ENCODE measurements around the gene GIPC2.
"Not testable (repeated sequence)": the region's sequence is repeated elsewhere in the genome, so short reads cannot be mapped to it uniquely, and the experiment has no call there.

GIPC2 gene, protein sequence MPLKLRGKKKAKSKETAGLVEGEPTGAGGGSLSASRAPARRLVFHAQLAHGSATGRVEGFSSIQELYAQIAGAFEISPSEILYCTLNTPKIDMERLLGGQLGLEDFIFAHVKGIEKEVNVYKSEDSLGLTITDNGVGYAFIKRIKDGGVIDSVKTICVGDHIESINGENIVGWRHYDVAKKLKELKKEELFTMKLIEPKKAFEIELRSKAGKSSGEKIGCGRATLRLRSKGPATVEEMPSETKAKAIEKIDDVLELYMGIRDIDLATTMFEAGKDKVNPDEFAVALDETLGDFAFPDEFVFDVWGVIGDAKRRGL

DNA sequence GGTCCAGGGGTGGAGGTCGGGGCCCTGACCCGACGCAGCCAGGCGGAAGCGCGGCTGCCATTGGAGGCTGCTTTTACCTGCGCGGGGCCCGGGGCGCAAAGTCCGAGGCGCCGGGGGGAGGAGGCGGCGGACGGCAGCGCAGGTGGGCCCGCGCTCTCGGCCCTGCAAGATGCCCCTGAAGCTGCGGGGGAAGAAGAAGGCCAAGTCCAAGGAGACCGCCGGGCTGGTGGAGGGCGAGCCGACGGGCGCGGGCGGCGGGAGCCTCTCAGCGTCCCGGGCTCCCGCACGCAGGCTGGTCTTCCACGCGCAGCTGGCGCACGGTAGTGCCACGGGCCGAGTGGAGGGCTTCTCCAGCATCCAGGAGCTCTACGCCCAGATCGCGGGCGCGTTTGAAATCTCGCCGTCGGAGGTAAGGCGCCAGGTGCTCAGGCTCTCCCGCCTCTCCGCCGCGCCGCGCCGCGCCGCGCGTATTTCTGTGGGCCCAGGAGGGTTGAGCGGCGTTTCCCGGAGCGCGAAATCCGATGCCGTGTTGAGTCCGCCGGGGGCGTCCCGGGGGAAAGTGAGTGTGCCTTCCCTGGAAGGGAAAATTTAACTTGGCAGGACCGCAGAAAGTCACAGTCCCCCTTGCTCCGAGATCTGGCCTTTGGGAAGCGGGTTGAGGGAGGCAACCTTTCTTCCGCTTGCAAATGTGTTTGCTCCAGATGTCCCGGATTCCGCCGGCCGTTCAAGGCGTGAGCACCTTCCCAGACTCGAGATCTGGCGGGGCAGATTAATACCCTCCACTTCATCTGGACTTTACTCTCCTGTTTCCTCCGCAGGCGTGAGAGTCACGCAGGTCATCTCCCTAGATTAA lies at the start of gene GIPC2:
GIPC2 (plus strand) TSS at position 41 of the 853 bp plus-strand sequence; CDS start at position 170, 129 bp downstream.
- DNase-seq (ENCODE audit: low read depth), result peak; percentile 34

DNA sequence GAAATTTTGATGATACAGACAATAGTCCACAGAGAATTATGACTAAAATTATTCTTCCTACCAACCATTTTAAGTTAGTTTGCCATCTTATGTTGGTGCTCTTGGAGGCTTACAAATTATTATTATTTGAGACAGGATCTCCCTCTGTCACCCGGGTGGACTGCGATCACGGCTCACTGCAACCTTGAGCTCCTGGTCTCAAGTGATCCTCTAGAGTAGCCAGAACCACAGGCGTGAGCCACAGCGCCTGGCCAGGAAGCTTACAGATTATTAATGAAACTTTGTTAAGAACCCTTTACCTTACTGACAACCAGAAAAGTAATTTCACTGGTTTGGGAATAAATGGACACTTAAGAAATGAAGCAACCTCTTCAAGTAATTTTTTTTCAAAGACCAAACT lies 49.0 kb upstream of the GIPC2 start:
- DNase-seq (ENCODE audit: low read depth), result no peak

DNA sequence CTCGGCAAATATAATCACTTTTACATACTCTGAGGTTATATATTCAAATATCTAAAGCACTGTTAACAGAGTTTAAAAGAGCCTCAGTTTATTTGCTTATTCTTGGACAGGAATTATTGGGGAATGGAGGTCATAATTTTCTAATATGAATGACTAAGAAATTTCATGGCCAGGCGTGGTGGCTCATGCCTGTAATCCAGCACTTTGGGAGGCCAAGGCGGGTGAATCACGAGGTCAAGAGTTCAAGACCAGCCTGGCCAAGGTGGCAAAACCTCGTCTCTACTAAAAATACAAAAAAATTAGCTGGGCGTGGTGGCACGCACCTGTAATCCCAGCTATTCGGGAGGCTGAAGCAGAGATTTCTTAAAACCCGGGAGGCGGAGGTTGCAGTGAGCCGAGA lies 45.2 kb upstream of the GIPC2 start:
- DNase-seq (ENCODE audit: low read depth), result not testable (repeated sequence)

DNA sequence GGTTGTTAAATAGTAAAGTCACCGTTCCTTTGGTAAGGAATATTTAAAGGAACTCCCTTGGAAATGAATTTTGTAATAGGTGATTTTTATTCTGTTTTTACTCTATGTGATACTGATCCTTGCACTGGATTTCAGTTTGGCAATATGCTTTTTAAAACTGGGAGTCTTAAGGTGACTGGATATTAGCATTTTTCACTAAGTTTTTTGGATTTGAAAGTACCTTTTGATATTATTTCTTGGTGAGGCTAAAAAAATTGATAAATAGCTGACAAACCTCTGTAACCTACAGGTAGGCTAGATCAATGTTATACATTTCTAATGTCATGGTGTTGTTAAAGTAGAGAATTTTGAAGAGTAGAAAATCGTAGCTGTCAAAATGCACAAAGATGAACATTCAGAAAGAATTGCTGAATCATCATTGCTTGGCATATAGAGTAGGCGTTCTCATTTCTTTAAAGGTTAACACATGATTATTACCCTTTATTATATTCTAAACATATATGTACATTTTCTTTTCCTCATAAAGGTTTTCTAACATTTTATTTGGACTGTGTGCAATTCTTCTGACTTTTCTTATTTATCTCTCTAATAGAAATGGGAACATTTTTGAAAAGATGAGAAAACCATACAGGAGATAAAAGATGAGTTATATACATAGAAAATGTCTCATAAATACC lies 42.6 kb upstream of the GIPC2 start:
- DNase-seq (ENCODE audit: low read depth), result no peak

DNA sequence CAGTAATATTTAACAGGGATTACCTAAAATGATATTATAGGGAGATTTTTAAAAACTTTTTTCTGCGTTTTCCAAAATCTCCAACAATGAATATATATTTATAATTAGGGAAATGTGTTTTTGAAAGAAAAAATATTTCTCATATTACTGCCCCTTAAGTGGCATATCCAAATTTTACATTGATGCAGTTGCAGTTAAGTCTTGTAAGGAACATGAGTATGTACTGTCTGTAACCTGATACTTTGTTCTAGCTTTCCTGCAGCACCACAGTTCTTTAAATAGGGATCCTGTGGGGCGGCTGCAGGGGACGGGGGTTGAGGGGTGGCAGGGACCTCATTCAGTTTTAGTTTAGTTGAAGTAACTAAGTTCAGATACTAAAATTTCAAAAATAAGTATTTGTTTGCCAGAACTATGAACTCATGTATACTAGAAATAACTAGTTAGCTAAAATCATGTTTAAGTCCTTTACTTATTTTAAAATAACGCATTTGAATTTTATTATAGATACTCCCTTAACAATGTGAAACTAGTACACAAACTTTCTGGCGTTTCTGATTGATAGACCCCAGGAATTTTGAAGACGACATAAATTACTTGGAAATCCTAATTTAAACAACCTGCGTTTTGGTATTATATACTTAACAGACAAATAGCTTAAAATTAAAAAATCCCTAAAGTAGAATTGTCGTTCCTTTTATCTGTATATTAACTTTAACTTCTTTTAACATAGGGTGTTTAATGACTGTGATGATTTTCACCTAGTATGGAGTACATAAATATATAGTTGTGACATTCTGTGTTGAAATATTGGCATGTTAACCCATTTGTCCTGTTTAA lies 41.7 kb upstream of the GIPC2 start:
- peak; percentile 83 for DNase-seq (ENCODE audit: low read depth)

DNA sequence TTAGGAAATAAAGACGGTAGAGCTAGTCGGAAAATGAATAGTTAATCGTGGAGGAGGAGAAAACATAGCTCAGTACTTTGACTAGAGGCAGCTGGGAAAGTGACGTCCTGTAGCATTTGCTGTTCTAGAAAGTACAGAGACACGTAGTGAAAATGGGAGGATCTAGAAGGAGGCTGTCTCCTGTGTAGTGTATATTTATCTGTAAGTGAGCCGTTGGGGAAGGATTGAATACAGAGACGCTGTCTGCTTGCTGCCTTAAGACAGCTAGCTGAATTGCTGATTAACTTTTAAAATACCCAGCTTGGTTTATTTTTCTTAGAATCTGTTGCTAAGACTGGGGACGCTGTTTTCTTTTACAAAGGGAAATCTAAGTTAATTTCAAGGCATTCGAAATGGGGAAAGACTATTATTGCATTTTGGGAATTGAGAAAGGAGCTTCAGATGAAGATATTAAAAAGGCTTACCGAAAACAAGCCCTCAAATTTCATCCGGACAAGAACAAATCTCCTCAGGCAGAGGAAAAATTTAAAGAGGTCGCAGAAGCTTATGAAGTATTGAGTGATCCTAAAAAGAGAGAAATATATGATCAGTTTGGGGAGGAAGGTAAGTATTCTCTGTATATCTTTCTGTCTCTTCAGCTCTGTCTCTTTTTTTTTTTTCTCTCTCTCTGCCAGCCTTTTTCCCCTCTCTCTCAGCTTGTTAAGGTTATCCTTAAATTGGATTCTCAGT lies 40.9 kb upstream of the GIPC2 start, which contains the start of gene DNAJB4:
DNAJB4 (plus strand) TSS at position 221 of the 729 bp plus-strand sequence; CDS start at position 393, 172 bp downstream.
- DNase-seq (ENCODE audit: low read depth), result peak; percentile 98

DNA sequence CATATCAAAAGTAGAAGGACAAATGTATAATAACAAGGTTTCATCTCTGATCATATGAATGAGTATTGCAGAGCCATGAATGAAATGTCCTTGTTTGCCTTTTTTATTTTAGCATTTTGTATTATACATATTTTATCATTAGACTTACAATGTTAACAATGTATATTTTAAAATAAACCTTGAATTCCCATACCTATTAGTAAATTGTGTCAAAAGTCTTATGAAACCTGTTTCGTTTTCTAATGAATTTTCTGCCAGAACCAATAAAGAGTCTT lies 40.4 kb upstream of the GIPC2 start:
- DNase-seq (ENCODE audit: low read depth), result no peak

DNA sequence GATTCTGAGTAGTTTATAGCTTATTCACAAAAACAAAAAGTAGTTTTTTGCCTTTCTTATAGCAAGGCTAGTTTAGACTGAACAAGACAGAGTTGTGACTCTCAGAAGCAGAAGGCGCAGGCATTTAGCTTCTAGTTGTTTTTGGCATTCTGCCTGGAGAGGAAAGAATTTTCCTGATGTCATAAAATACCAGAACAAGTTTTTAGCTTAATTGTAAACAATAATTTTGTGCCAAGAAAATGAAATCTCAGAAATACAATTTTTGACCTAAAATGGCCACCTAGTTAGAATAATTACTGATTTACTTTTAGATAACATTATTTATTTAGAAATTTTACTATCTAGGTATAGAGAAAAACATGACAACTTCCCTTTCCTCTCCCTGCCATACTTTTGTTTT lies 40.0 kb upstream of the GIPC2 start:
- peak; percentile 94 for DNase-seq (ENCODE audit: low read depth)

DNA sequence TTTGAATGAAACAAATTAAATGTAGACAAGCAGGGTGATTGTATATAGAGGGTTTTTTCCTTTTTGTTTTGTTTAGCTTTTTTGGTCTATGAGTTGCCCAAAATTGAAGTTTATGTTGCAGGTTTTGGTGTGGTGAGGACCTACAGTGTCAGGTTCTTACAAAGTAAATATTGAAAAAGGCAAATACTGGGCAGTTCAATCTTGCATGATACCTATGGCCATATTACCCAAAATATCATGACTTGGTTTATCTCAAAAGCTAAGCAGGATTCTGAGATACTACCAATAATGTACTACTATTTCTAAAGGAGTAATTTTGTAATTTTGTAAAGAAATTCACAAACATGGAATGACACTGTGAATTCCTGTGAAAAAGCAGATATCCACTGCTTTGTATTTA lies 39.2 kb upstream of the GIPC2 start:
- DNase-seq (ENCODE audit: low read depth), result no peak

DNA sequence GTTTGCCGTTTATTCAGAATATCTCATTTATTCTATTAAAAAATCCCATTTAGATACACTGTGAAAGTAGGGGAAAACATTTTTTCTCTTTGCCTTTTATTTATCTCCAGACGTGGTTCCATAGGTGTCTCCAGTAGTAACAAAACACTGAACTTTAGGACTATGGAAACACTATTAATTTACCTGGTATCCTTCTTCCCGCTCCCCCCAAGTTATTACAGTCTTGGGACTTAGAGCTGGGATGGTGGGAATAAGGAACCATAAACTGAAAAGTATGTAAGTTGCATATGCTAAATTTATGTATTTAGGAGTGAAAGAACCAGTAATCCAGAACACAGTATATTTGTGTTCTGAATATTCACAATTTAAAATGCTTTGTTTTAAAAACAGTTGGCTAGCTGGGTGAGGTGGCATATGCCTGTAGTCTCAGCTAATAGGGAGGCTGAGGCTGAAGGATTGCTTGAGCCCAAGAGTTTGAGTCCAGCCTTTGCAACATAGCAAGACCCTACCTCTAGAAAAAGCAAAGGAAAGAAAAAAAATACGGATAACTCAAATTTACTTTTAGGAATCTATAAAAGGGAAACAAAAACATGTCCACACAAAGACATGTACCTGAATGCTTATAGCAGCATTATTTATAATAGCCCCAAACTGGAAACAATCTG lies 38.0 kb upstream of the GIPC2 start:
- DNase-seq (ENCODE audit: low read depth), result no peak

DNA sequence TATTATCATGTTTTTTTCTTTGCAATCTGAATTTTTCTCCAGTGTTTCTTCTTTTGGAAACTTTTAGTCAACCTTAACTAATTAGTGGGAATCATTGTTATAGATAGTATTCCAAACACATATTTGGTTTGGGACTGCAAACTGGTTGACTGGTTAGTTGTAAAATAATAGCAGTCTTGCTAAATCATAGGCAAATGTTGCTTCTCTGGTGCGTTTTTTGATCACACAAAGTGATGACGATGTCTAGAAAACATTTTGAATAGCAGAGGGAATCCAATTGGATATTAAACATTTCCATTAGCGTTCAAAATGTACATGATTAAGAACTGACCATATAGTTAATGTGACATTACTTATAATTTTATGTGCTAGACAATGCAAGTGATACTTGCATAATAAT lies 36.5 kb upstream of the GIPC2 start:
- DNase-seq (ENCODE audit: low read depth), result no peak

DNA sequence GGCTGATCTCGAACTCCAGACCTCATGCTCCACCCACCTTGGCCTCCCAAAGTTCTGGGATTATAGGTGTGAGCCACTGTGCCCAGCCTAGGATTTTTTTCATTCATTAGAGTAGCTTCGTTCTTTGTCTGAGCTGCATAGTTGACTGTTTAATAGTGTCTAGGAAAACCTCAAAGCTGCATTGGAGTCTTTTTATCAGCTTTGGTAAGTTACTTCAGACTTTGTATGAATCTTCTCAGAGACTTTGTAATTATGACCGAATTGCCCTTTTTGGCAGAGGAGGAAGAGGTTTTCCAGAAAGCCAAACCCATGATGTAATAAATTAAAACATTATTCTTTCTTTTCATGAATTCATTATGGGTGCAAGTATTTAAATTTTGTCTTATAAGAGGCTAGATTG lies 35.9 kb upstream of the GIPC2 start:
- DNase-seq (ENCODE audit: low read depth), result peak; percentile 55

DNA sequence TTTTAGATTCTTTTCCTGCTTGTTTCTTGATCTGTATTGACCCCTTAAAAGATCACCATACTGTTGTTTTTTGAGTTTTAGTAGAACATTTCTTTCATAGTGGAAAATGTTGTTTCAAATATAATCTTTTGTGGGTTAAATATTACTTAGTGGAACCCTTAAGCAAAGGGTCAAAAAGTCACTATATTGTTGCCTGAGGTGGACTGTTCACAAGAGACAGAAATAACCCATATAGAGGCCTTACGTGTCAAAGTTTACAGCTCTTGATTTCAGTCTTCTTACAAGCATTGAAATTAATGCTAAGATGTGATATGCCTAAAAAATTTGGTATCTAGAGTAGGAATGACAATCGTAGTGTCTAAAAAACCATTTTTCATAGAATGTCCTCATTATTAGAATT lies 34.7 kb upstream of the GIPC2 start:
- no peak for DNase-seq (ENCODE audit: low read depth)

DNA sequence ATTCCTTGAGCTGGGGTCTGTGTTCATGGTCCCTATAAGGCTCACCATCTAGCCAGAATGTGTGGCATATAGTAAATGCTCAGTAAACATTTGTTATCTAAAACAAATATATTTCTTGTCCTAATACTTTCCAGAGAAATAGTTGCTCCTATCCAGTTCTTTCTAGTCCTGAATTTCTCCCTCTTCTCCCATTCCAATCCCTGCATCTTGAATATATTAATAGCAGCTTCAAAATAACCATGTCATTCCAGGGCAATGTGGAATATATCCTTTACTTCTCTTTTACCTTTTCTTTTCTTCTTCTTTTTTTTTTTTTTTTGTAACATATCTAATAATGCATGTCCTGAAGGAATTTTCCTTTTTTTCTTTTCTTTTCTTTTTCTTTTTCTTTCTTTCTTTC lies 30.6 kb upstream of the GIPC2 start:
- no peak for DNase-seq (ENCODE audit: low read depth)

DNA sequence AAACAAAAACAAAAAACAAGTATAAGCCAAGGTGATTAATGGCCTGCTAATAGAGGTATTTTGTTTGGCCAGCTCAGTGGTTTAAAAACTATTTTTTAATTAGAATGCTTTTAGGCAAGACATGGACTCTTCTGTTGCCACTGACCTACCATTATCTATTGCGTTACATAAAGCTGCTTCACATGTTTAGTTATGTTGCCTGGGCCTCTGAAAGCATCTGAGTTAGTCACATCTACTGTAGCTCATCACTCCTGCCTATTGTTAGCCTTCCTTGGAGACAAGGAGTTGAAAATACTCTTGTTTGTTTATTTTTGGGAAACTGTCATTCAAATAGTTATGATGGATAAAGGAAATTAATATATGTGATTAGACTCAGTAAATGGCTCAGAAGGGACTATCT lies 26.7 kb upstream of the GIPC2 start:
- peak; percentile 29 for DNase-seq (ENCODE audit: low read depth)

DNA sequence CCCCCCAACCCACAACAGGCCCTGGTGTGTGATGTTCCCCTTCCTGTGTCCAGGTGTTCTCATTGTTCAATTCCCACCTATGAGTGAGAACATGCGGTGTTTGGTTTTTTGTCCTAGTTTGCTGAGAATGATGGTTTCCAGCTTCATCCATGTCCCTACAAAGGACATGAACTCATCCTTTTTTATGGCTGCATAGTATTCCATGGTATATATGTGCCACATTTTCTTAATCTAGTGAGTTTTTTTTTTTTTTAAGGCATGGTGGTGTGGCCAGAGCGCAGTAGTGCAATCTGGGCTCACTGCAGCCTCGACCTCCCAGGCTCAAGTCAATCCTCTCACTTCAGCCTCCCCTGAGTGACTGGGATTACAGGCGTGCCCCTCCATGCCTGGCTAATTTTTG lies 24.6 kb upstream of the GIPC2 start:
- not testable (repeated sequence) for DNase-seq (ENCODE audit: low read depth)

DNA sequence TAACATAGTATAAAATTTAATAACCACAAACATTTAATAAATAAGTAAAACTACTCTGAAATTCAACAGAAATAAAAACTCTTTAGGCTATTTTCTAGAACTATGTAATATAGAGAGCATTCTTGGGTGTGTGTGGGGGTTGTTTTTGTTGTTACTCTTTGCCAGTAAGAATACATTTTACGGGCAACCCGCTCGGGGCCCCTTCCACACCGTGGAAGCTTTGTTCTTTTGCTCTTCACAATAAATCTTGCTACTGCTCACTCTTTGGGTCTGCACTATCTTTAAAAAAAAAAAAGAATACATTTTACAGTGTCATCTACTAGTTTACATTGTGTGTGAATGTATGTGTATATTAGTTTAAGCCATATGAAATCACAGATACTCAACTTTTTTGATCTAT lies 16.0 kb upstream of the GIPC2 start:
- no peak for DNase-seq (ENCODE audit: low read depth)

DNA sequence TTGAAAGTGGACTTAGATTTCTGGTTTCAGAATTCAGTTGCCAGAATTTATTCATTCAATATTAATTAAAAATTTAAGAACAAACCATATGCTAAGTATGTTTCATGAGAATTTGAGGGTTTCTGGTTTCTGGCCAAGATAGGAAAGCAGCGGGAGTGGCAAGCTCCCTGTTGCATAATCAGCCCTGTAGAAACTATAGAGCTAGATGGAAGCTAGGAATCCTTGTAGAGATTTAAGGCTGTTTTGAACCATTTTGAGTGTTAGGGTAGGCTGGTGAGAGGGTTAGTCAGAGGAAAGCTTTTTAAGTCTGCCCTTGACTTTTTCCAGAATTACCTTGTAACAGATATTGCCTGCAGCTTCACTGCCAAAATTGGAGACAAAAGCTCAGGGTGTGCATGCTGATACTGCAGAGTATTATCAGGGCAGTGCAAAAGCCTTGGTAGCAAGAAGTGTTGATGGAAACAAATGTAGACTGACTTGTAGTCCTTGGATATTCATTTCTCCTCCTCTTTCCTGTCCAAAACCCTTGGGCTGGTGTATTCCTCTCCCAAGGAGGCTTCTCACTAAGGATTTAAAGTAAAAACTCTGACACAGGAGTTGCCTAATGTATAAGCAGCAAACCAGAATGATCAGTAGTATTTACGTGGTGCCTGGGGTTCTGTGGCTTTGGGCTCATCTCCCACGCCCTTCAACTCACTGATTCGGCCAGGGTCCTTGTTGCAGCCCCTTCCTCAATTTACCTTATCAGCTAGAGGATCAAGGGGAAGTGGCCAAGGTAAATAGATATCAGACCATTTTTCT lies 12.6 kb upstream of the GIPC2 start:
- no peak for DNase-seq (ENCODE audit: low read depth)

DNA sequence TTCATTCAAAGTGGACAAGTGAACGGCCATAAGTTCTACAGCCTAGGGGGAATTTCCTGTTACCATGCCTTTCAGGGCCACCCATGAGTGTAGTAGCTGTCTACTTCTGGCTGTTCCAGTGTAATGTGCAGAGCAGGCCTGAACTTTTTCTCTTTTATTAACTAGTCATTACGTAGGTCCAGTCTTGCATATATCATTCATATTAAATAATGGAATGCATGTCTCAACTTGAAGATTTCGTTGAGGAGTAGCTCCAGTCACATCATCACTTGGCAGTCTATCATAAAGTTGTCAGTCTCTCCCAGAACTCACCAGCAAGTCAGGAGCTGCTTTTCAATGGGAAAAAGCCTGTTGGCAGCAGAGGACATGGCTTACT lies 12.0 kb upstream of the GIPC2 start:
- no peak for DNase-seq (ENCODE audit: low read depth)

DNA sequence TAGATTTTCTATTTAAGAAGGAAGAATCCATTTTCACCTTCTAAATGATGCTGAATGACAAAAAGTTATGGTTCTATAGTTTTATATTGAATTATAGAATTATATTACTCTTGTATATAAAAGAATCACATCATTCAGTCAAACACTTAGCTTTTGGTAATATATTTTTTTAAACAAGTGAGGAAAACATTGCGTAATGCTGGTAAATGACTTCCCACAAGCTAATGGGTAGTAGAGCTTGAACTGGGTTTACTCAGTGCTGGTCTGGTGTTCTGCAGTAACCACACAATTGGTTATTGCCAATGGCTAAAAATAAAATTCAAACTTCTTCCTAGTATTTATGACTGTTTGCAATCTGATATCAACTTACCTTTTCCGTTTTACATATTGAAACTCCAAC lies 10.6 kb upstream of the GIPC2 start:
- DNase-seq (ENCODE audit: low read depth), result no peak
